Glutamatergic neuron (in vitro differentiated cells): ENCODE measurements around the gene THSD7A. TPM values are rescaled to one million over a fixed set of nuclear protein-coding genes. Genes with fewer than 3 reads are reported as not detected.

ENCODE experiments used
- DNase-seq: peaks from one replicate; pipeline ENCODE4 v3.0.0; 2022
- H3K27ac Mint-ChIP-seq: one replicate; pipeline ENCODE4 v1.8.0; 2020; ENCODE audit warnings: mild to moderate bottlenecking, mixed read lengths, inconsistent platforms; ENCODE audit not compliant: unreplicated experiment
- H3K27me3 Mint-ChIP-seq: one replicate; pipeline ENCODE4 v1.8.0; 2020; ENCODE audit warnings: mild to moderate bottlenecking, moderate library complexity, mixed read lengths, inconsistent platforms; ENCODE audit not compliant: unreplicated experiment
- H3K36me3 Mint-ChIP-seq: one replicate; pipeline ENCODE4 v1.8.0; 2020; ENCODE audit warnings: mild to moderate bottlenecking, mixed read lengths, inconsistent platforms; ENCODE audit not compliant: unreplicated experiment
- H3K4me1 Mint-ChIP-seq: one replicate; pipeline ENCODE4 v1.8.0; 2020; ENCODE audit warnings: mild to moderate bottlenecking, low read depth, mixed read lengths, inconsistent platforms; ENCODE audit not compliant: unreplicated experiment
- H3K4me3 Mint-ChIP-seq: one replicate; pipeline ENCODE4 v1.8.0; 2020; ENCODE audit warnings: mild to moderate bottlenecking, mixed read lengths, inconsistent platforms; ENCODE audit not compliant: unreplicated experiment
- H3K9me3 Mint-ChIP-seq: one replicate; pipeline ENCODE4 v1.8.0; 2020; ENCODE audit warnings: mild to moderate bottlenecking, moderate library complexity, mixed read lengths, inconsistent platforms; ENCODE audit not compliant: unreplicated experiment
- CTCF ChIP-seq: fragments of 200-600 bp; sonication (generic); IDR thresholded peaks from one replicate; pipeline ENCODE4 v1.5.0; 2021; ENCODE audit not compliant: partially characterized antibody, unreplicated experiment
- total RNA-seq: library from RNA; stranded (reverse); fragmentation: NEBNext Ultra II Directional; extraction: Animal tissue kit (Norgen Biotek cat#: 25700); gene quantifications from one replicate; pipeline ENCODE4 v1.2.1, GENCODE V29; 2021; ENCODE audit not compliant: unreplicated experiment

The THSD7A gene
- total RNA-seq, 1 donor from 2014 or later, result 211 TPM

- TF ChIP-seq CTCF, result no peak
- peak overlapping the region; percentile 79 for H3K4me3 Mint-ChIP-seq
- H3K9me3 Mint-ChIP-seq, result peaks cover 4% of the 10 kb centered on the region
- peak overlapping the region; percentile 68 for H3K27ac Mint-ChIP-seq
- H3K27me3 Mint-ChIP-seq, result peaks cover 1% of the 10 kb centered on the region
- no peak for DNase-seq
- peaks cover 45% of the 10 kb centered on the region for H3K4me1 Mint-ChIP-seq
- H3K36me3 Mint-ChIP-seq, result peaks cover 8% of the 10 kb centered on the region
These were observed 105.2 kb downstream of the THSD7A start for GRCh38 chr7:11726794-11727155.

GRCh38 chr7:11726001-11726793 is 105.8 kb downstream of the THSD7A start:
- no peak for DNase-seq
- peak overlapping the region; percentile 68 for H3K27ac Mint-ChIP-seq

GRCh38 chr7:11716185-11716584 is 115.8 kb downstream of the THSD7A start:
- H3K9me3 Mint-ChIP-seq, result no peaks in the 10 kb centered on the region

More at GRCh38 chr7:11726001-11726793, 105.8 kb downstream of the THSD7A start:
- Mint-ChIP-seq H3K36me3 (peaks cover 8% of the 10 kb centered on the region), H3K9me3 (peaks cover 4% of the 10 kb centered on the region), H3K4me1 (peaks cover 42% of the 10 kb centered on the region), H3K27me3 (peaks cover 1% of the 10 kb centered on the region), H3K4me3 (peak overlapping the region; percentile 79)
- no peak for TF ChIP-seq CTCF

GRCh38 chr7:11714676-11715075 is 117.3 kb downstream of the THSD7A start:
- DNase-seq, result no peak
- Mint-ChIP-seq H3K9me3 (no peaks in the 10 kb centered on the region), H3K4me1 (peaks cover 24% of the 10 kb centered on the region), H3K27me3 (no peaks in the 10 kb centered on the region), H3K36me3 (no peaks in the 10 kb centered on the region), H3K4me3 (no peak overlapping the region), H3K27ac (no peak overlapping the region)
- no peak for TF ChIP-seq CTCF

More at GRCh38 chr7:11716185-11716584, 115.8 kb downstream of the THSD7A start:
- TF ChIP-seq CTCF, result no peak
- Mint-ChIP-seq H3K4me1 (peaks cover 20% of the 10 kb centered on the region), H3K4me3 (no peak overlapping the region), H3K36me3 (no peaks in the 10 kb centered on the region), H3K27ac (no peak overlapping the region), H3K27me3 (no peaks in the 10 kb centered on the region)
- DNase-seq, result no peak

- Mint-ChIP-seq H3K9me3 (no peaks in the 10 kb centered on the region), H3K4me3 (no peak overlapping the region), H3K4me1 (peaks cover 25% of the 10 kb centered on the region), H3K27ac (no peak overlapping the region), H3K36me3 (no peaks in the 10 kb centered on the region), H3K27me3 (no peaks in the 10 kb centered on the region)
- DNase-seq, result no peak
- TF ChIP-seq CTCF, result no peak
These were observed 117.8 kb downstream of the THSD7A start for GRCh38 chr7:11714205-11714604.
